Measurements from ENCODE around the gene IFNA16. TPM values are rescaled to one million over a fixed set of nuclear protein-coding genes. Genes with fewer than 3 reads are reported as not detected.
A peak's percentile ranks its signal among the peaks of the same experiment; 100 is the strongest.
"Not testable (repeated sequence)": the region's sequence is repeated elsewhere in the genome, so short reads cannot be mapped to it uniquely, and the experiment has no call there.

IFNA16 gene
- total RNA-seq, 1 donor from 2014 or later = not detected

DNA sequence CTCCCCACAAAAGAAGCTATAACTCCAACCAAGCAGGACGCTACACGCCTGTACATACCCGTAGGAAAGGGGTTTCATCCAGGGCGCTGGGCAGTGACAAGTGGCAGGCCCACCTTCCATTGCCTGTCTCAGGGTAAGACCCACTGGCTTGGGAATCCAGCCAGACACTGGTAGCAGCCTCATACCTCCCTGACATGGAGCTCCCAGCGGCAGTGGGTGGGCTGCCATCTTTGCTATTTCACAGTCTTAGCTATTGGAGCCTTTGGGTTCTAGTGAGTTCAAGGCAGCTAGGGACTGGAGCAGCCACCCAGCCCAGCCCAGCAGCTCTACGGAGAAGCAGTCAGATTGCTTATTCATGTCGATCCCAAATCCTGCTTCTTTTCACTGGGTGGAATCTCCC is 6.8 kb downstream of the IFNA16 start:
- CTCF ChIA-PET = no interaction called here
- peaks cover 5% of the 10 kb centered on the region for H3K27me3 Mint-ChIP-seq
- no peak overlapping the region for H3K27ac Mint-ChIP-seq
- peaks cover 13% of the 10 kb centered on the region for H3K4me1 Mint-ChIP-seq
- intact Hi-C loops (cut with micrococcal nuclease) = no loop called here
- no peak for DNase-seq
- H3K36me3 Mint-ChIP-seq (ENCODE audit: low read depth) = no peaks in the 10 kb centered on the region
- ATAC-seq (ENCODE audit: low read depth) = no peak
- no peak overlapping the region for H3K4me3 Mint-ChIP-seq
- TF ChIP-seq, protein P1, sequence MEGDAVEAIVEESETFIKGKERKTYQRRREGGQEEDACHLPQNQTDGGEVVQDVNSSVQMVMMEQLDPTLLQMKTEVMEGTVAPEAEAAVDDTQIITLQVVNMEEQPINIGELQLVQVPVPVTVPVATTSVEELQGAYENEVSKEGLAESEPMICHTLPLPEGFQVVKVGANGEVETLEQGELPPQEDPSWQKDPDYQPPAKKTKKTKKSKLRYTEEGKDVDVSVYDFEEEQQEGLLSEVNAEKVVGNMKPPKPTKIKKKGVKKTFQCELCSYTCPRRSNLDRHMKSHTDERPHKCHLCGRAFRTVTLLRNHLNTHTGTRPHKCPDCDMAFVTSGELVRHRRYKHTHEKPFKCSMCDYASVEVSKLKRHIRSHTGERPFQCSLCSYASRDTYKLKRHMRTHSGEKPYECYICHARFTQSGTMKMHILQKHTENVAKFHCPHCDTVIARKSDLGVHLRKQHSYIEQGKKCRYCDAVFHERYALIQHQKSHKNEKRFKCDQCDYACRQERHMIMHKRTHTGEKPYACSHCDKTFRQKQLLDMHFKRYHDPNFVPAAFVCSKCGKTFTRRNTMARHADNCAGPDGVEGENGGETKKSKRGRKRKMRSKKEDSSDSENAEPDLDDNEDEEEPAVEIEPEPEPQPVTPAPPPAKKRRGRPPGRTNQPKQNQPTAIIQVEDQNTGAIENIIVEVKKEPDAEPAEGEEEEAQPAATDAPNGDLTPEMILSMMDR (IDR thresholded peaks at IDR 0.05) = no peak
- no peaks in the 10 kb centered on the region for H3K9me3 Mint-ChIP-seq
- POLR2A ChIA-PET = no interaction called here

DNA sequence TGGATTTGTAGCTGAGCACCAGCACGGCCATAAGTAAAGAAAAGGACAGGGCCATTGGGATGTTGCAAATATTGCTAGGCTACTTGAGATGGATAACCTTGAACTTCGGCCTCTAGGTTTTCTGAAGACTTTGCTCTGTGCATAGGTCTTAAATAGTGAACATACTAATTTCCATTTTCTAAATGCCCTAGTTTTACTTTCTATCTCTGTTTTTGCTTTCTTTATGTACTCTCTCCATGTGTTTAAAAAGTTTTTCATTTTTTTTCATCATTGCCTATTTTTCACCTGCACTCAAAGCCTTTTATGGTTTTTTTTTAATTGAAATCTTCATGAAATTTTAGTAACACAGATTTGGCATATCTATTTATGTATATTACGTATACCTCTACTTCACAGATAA is 10.1 kb downstream of the IFNA16 start, which contains the start of gene IFNA10:
Gene IFNA10 (minus strand): TSS at position 101 of the 400 bp plus-strand sequence. CDS start 46 bp downstream, at position 55.
- H3K9me3 Mint-ChIP-seq; POLR2A ChIA-PET; ATAC-seq (ENCODE audit: low read depth); H3K27ac Mint-ChIP-seq; H3K4me3 Mint-ChIP-seq; H3K4me1 Mint-ChIP-seq; CTCF ChIA-PET; H3K36me3 Mint-ChIP-seq (ENCODE audit: low read depth); DNase-seq; H3K27me3 Mint-ChIP-seq; intact Hi-C loops (cut with micrococcal nuclease): not testable (repeated sequence)

GRCh38 chr9:21205204-21205603 is 11.9 kb downstream of the IFNA16 start:
- peaks cover 4% of the 10 kb centered on the region for H3K9me3 Mint-ChIP-seq
- POLR2A ChIA-PET = no interaction called here
- ATAC-seq (ENCODE audit: low read depth) (no peak), DNase-seq (no peak)
- H3K36me3 Mint-ChIP-seq (ENCODE audit: low read depth) = no peaks in the 10 kb centered on the region
- H3K27ac Mint-ChIP-seq = no peak overlapping the region
- H3K4me1 Mint-ChIP-seq = no peaks in the 10 kb centered on the region
- H3K27me3 Mint-ChIP-seq = peaks cover 10% of the 10 kb centered on the region
- intact Hi-C loops (cut with micrococcal nuclease) = no loop called here
- no peak overlapping the region for H3K4me3 Mint-ChIP-seq
- CTCF ChIA-PET = no interaction called here
- TF ChIP-seq, protein P1 (IDR thresholded peaks at IDR 0.05) = no peak

DNA sequence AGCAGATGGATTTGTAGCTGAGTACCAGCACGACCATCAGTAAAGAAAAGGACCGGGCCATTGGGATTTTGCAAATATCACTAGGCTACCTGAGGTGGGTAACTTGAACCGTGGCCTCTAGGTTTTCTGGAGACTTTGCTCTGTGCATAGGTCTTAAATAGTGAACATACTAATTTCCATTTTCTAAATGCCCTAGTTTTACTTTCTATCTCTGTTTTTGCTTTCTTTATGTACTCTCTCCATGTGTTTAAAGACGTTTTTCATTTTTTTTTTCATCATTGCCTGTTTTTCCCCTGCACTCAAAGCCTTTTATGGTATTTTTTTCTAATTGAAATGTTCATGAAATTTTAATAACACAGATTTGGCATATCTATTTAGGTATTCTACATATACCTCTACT is 15.0 kb downstream of the IFNA16 start, which contains the start of gene IFNA7:
Gene IFNA7 (minus strand): TSS at position 101 of the 400 bp plus-strand sequence. CDS start 40 bp downstream, at position 61.
- H3K36me3 Mint-ChIP-seq (ENCODE audit: low read depth); H3K9me3 Mint-ChIP-seq; POLR2A ChIA-PET; H3K27ac Mint-ChIP-seq; H3K27me3 Mint-ChIP-seq; H3K4me3 Mint-ChIP-seq; intact Hi-C loops (cut with micrococcal nuclease); DNase-seq; ATAC-seq (ENCODE audit: low read depth); H3K4me1 Mint-ChIP-seq; CTCF ChIA-PET: not testable (repeated sequence)

DNA sequence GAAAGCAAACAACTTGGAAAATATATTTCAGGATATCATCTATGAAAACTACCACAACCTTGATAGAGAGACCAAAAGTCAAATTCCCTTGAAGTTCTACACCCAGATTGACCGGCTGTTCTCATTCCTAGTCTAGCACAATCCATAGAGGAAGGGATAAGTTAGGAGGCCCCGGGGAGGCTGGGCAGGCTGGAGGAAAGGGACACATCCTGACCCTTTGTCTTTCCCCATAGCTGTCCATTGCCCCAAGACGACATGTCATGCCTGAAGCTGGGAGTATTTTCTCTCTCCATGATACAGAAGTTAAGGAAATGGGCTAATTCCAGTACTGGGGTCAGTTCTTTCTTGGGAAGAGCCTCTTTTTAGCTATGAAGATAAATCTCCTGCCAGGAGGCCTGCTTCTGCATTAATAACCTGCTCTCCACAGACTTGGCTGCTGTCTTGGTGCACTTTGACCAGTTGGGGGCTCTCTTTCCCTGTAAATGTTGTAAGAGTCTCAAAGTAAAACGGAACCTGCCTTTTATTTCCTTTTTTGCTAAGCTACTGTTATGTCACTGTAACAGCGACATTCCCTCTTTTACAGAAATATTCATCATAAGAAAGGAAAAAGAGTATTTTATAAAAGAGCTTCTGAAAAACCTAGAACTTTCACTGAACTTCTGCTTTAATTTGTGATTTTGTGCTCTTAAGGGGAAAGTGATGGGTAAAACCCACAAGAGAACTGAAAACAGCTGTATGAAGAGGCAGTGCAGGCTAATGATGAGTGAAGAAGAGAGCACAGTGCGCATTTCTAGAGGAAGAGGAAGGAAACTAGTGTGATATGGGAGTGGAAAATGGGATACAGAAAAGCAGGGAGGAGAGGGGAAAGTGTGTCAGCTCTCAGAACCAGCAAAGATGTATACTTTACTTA is 22.0 kb downstream of the IFNA16 start:
- not testable (repeated sequence) for DNase-seq; H3K36me3 Mint-ChIP-seq (ENCODE audit: low read depth); H3K9me3 Mint-ChIP-seq; H3K27me3 Mint-ChIP-seq
- peak; percentile 94 for ATAC-seq (ENCODE audit: low read depth)
- Mint-ChIP-seq H3K4me3 (peak overlapping the region; percentile 36), H3K27ac (peak overlapping the region; percentile 36), H3K4me1 (peaks cover 18% of the 10 kb centered on the region)
- ChIA-PET POLR2A (interaction anchor here (0.7 kb wide), 1 partner anchor 41 kb away, joined by 3 read pairs; no protein-coding TSS in a partner anchor), CTCF (interaction anchor here (0.6 to 2.6 kb wide), 9 partner anchors 12 to 596 kb away, joined by 3 to 19 read pairs (median 5); no protein-coding TSS in a partner anchor)
- intact Hi-C loops (cut with micrococcal nuclease) = loop anchor here (1.0 to 5.0 kb wide), 6 partner anchors 123 to 594 kb away; partner anchors contain the start of genes IFNA1 and KLHL9

GRCh38 chr9:21187487-21187886 is 29.6 kb downstream of the IFNA16 start, which contains the start of gene IFNA4:
TSS of gene IFNA4 (minus strand) at chr9:21187587. CDS start at chr9:21187531, 56 bp downstream.
- H3K9me3 Mint-ChIP-seq; intact Hi-C loops (cut with micrococcal nuclease); ATAC-seq (ENCODE audit: low read depth): not testable (repeated sequence)

More at GRCh38 chr9:21187487-21187886, 29.6 kb downstream of the IFNA16 start, which contains the start of gene IFNA4:
- CTCF ChIA-PET; H3K27ac Mint-ChIP-seq; H3K4me3 Mint-ChIP-seq; H3K36me3 Mint-ChIP-seq (ENCODE audit: low read depth); DNase-seq; POLR2A ChIA-PET; H3K27me3 Mint-ChIP-seq: not testable (repeated sequence)
- H3K4me1 Mint-ChIP-seq = peaks cover 15% of the 10 kb centered on the region

Data from activated B cell treated with CpG ODN at 0.5 μM for 24 hours (primary cell).